Measurements from ENCODE around the gene ELL. TPM values are rescaled to one million over a fixed set of nuclear protein-coding genes. Genes with fewer than 3 reads are reported as not detected.

The ELL gene
- total and polyA plus RNA-seq, 9 of the 15 experiments (the other 6 are each of a cell fraction or from before 2014, with no cell fraction given): 0.24 to 22.5 (median 4.1) TPM

DNA sequence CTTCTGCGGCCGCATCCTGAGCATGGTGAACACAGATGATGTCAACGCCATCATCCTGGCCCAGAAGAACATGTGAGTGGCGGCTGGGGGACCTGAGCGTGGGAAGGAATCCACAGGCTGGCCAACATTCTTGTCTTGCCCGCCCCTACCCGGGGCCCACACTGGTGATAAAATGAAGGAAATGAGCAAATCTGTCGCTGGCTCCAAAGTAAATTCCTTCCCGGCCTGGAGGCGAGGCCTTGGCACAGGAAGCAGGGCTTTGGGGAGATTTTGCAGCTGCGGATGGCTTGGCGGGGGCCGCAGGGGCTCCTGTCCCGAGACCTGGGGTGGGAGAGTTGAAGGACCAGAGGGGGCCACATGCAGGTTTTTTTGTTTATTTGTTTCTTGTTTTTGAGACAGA, 40.2 kb upstream of the ELL start:
- Histone ChIP-seq H3K4me3 (no peak overlapping the region), H3K9ac (ENCODE audit: insufficient read depth in 1 of 2, low read depth in 2 of 2, low read length in 2 of 2) (peak overlapping the region in 1 of 2 experiments; percentile 55; a peak in 2 of 4 replicates), H3K36me3 (ENCODE audit: control insufficient read depth, insufficient read depth, low read length) (peaks cover 71% of the 10 kb centered on the region; the same call in 2 of the 3 replicates), H3K79me2 (ENCODE audit: control insufficient read depth, insufficient read depth, low read length) (peaks cover 44% of the 10 kb centered on the region), H3K27ac (ENCODE audit: extremely low read depth, low read depth, low read length) (no peak overlapping the region), H3K9me1 (ENCODE audit: control insufficient read depth, insufficient read depth, low read length) (no peaks in the 10 kb centered on the region), H2AFZ (ENCODE audit: low read depth, low read length) (no peak overlapping the region), H3K4me1 (replicated peaks in 1 of 2; ENCODE audit: control insufficient read depth in 2 of 2, insufficient read depth in 2 of 2, low read length in 2 of 2) (peaks cover 7 to 18% of the 10 kb centered on the region in 2 experiments; a peak in 4 of 5 replicates), H3K27me3 (ENCODE audit: control insufficient read depth in 2 of 2, insufficient read depth in 2 of 2, low read length in 2 of 2) (no peaks in the 10 kb centered on the region), H4K20me1 (replicated peaks; ENCODE audit: control insufficient read depth, insufficient read depth, low read length) (no peaks in the 10 kb centered on the region), H3K4me2 (ENCODE audit: insufficient read depth, low read length) (no peak overlapping the region), H3K9me3 (replicated peaks; ENCODE audit: control insufficient read depth, insufficient read depth, low read depth, low read length) (no peaks in the 10 kb centered on the region)
- in situ Hi-C loops (cut with MboI): no loop called here
- POLR2A ChIA-PET: interaction anchor here (0.7 to 0.9 kb wide), 2 partner anchors 9 to 408 kb away, joined by 3 read pairs; partner anchors contain the start of gene UBA52
- no TSS peak for BruUV-seq (replicated peaks)
- ATAC-seq: no peak
- CTCF ChIA-PET (ENCODE audit: low intra/inter-chr PET ratio): no interaction called here
- WGBS (ENCODE audit: insufficient coverage, low coverage, missing lambda C conversion rate): 94% methylated on average over 14 of the region's 14 CpGs
- intact Hi-C loops (cut with micrococcal nuclease): no loop called here
- DNase-seq (ENCODE audit: extremely low read depth in 1 of 4, low spot score in 3 of 4): no peak
- no peak for FAIRE-seq
- TF ChIP-seq RBFOX2 (IDR thresholded peaks at IDR 0.05; ENCODE audit: low read depth, low read length) (peak; percentile 29; the same call in 1 of the 2 replicates), ZC3H8 (IDR thresholded peaks at IDR 0.05) (no peak), GATA2 (CRISPR knock-in tag; IDR thresholded peaks at IDR 0.05) (no peak), ZNF263 (CRISPR knock-in tag; IDR thresholded peaks at IDR 0.05; ENCODE audit: borderline replicate concordance) (no peak), POLR2G (IDR thresholded peaks at IDR 0.05; ENCODE audit: low read depth, low read length) (0 out of 2 replicates have a peak, but pooled peaks have one; percentile 30)

DNA sequence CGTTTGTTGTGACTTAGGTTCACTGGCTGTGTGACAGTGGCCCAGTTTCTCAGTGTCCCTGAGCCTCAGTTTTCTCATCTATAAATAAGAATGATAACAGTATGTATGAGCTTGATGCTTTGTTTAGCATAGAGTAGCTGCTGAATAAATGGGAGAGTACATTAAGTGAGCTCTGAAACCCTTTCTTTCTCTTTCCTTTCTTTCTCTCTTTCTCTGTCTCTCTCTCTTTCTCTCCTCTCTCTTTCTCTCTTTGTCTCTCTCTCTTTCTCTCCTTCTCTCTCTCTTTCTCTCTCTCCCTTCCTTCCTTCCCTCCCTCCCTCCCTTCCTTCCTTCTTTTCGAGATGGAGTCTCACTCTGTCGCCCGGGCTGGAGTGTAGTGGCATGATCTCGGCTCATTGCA, 37.8 kb upstream of the ELL start:
- 35% methylated on average over 5 of the region's 5 CpGs for WGBS (ENCODE audit: insufficient coverage, low coverage, missing lambda C conversion rate)
- Histone ChIP-seq H3K9ac (ENCODE audit: insufficient read depth in 1 of 2, low read depth in 2 of 2, low read length in 2 of 2) (no peak overlapping the region), H3K36me3 (ENCODE audit: control insufficient read depth, insufficient read depth, low read length) (peaks cover 48% of the 10 kb centered on the region; the same call in 2 of the 3 replicates), H3K4me1 (replicated peaks in 1 of 2; ENCODE audit: control insufficient read depth in 2 of 2, insufficient read depth in 2 of 2, low read length in 2 of 2) (peaks cover 8 to 18% of the 10 kb centered on the region in 2 experiments; a peak in 4 of 5 replicates), H3K9me3 (replicated peaks; ENCODE audit: control insufficient read depth, insufficient read depth, low read depth, low read length) (no peaks in the 10 kb centered on the region), H3K4me2 (ENCODE audit: insufficient read depth, low read length) (no peak overlapping the region; the same call in 1 of the 2 replicates), H3K79me2 (ENCODE audit: control insufficient read depth, insufficient read depth, low read length) (peaks cover 44% of the 10 kb centered on the region), H3K27me3 (ENCODE audit: control insufficient read depth in 2 of 2, insufficient read depth in 2 of 2, low read length in 2 of 2) (no peaks in the 10 kb centered on the region), H4K20me1 (replicated peaks; ENCODE audit: control insufficient read depth, insufficient read depth, low read length) (no peaks in the 10 kb centered on the region), H3K4me3 (no peak overlapping the region), H3K27ac (ENCODE audit: extremely low read depth, low read depth, low read length) (no peak overlapping the region), H2AFZ (ENCODE audit: low read depth, low read length) (no peak overlapping the region), H3K9me1 (ENCODE audit: control insufficient read depth, insufficient read depth, low read length) (no peaks in the 10 kb centered on the region)
- intact Hi-C loops (cut with micrococcal nuclease) (loop anchor here (5.0 kb wide), 1 partner anchor 37 kb away; the partner anchor contains the start of gene ELL), in situ Hi-C loops (cut with MboI) (no loop called here)
- FAIRE-seq (no peak), ATAC-seq (no peak), DNase-seq (ENCODE audit: extremely low read depth in 1 of 4, low spot score in 3 of 4) (no peak)
- ChIA-PET CTCF (ENCODE audit: low intra/inter-chr PET ratio) (no interaction called here), POLR2A (interaction anchor here (1.1 to 4.7 kb wide), 3 partner anchors 8 to 40 kb away, joined by 3 to 49 read pairs (median 3); partner anchors contain the start of gene UBA52)
- no TSS peak for BruUV-seq (replicated peaks)
- TF ChIP-seq MECOM (CRISPR knock-in tag; IDR thresholded peaks at IDR 0.05) (no peak), NKRF (IDR thresholded peaks at IDR 0.05; ENCODE audit: borderline replicate concordance) (no peak), ZKSCAN8 (CRISPR knock-in tag; IDR thresholded peaks at IDR 0.05) (no peak), ZNF512 (tag; IDR thresholded peaks at IDR 0.05) (0 out of 2 replicates have a peak, but pooled peaks have one; percentile 47)
